ENCODE measurements around the gene LRRTM3. TPM values are rescaled to one million over a fixed set of nuclear protein-coding genes. Genes with fewer than 3 reads are reported as not detected.
A peak's percentile ranks its signal among the peaks of the same experiment; 100 is the strongest.

The LRRTM3 gene
- total RNA-seq, 1 experiment from 2014 or later = not detected

- in situ Hi-C loops (cut with HindIII; ENCODE audit: low pct_unique_long_range_greater_than_20kb, low sequenced_read_pairs) = no loop called here
Observed at GRCh38 chr10:66996996-66997395, 71.2 kb downstream of the LRRTM3 start.

GRCh38 chr10:66999762-67000545 lies 74.1 kb downstream of the LRRTM3 start:
- in situ Hi-C loops (cut with HindIII; ENCODE audit: low pct_unique_long_range_greater_than_20kb, low sequenced_read_pairs) = no loop called here
- DNase-seq (ENCODE audit: low read depth, low spot score) = no peak

More at GRCh38 chr10:66996996-66997395, 71.2 kb downstream of the LRRTM3 start:
- DNase-seq (ENCODE audit: low read depth, low spot score) = no peak

- DNase-seq (ENCODE audit: low read depth, low spot score) = no peak
- in situ Hi-C loops (cut with HindIII; ENCODE audit: low pct_unique_long_range_greater_than_20kb, low sequenced_read_pairs) = no loop called here
Observed at GRCh38 chr10:67004690-67005089, 78.9 kb downstream of the LRRTM3 start.

GRCh38 chr10:67005981-67006380 lies 80.1 kb downstream of the LRRTM3 start:
- no peak for DNase-seq (ENCODE audit: low read depth, low spot score)
- in situ Hi-C loops (cut with HindIII; ENCODE audit: low pct_unique_long_range_greater_than_20kb, low sequenced_read_pairs) = no loop called here

- in situ Hi-C loops (cut with HindIII; ENCODE audit: low pct_unique_long_range_greater_than_20kb, low sequenced_read_pairs) = no loop called here
- no peak for DNase-seq (ENCODE audit: low read depth, low spot score)
Observed at GRCh38 chr10:67011480-67011879, 85.6 kb downstream of the LRRTM3 start.

- DNase-seq (ENCODE audit: low read depth, low spot score) = no peak
- in situ Hi-C loops (cut with HindIII; ENCODE audit: low pct_unique_long_range_greater_than_20kb, low sequenced_read_pairs) = no loop called here
Observed at GRCh38 chr10:67011981-67012380, 86.1 kb downstream of the LRRTM3 start.

- no peak for DNase-seq (ENCODE audit: low read depth, low spot score)
- in situ Hi-C loops (cut with HindIII; ENCODE audit: low pct_unique_long_range_greater_than_20kb, low sequenced_read_pairs) = no loop called here
Observed at GRCh38 chr10:67015225-67015624, 89.4 kb downstream of the LRRTM3 start.

GRCh38 chr10:67017218-67017617 lies 91.4 kb downstream of the LRRTM3 start:
- in situ Hi-C loops (cut with HindIII; ENCODE audit: low pct_unique_long_range_greater_than_20kb, low sequenced_read_pairs) = no loop called here
- DNase-seq (ENCODE audit: low read depth, low spot score) = peak; percentile 75

- in situ Hi-C loops (cut with HindIII; ENCODE audit: low pct_unique_long_range_greater_than_20kb, low sequenced_read_pairs) = no loop called here
- no peak for DNase-seq (ENCODE audit: low read depth, low spot score)
Observed at GRCh38 chr10:67022099-67022498, 96.3 kb downstream of the LRRTM3 start.

GRCh38 chr10:67033878-67034277 lies 108.0 kb downstream of the LRRTM3 start:
- in situ Hi-C loops (cut with HindIII; ENCODE audit: low pct_unique_long_range_greater_than_20kb, low sequenced_read_pairs) = no loop called here
- DNase-seq (ENCODE audit: low read depth, low spot score) = no peak

GRCh38 chr10:67036808-67037207 lies 111.0 kb downstream of the LRRTM3 start:
- DNase-seq (ENCODE audit: low read depth, low spot score) = no peak
- in situ Hi-C loops (cut with HindIII; ENCODE audit: low pct_unique_long_range_greater_than_20kb, low sequenced_read_pairs) = no loop called here

- no peak for DNase-seq (ENCODE audit: low read depth, low spot score)
- in situ Hi-C loops (cut with HindIII; ENCODE audit: low pct_unique_long_range_greater_than_20kb, low sequenced_read_pairs) = no loop called here
Observed at GRCh38 chr10:67043041-67043440, 117.2 kb downstream of the LRRTM3 start.

- DNase-seq (ENCODE audit: low read depth, low spot score) = no peak
Observed at GRCh38 chr10:67045404-67045803, 119.6 kb downstream of the LRRTM3 start.

GRCh38 chr10:67046507-67046906 lies 120.7 kb downstream of the LRRTM3 start:
- in situ Hi-C loops (cut with HindIII; ENCODE audit: low pct_unique_long_range_greater_than_20kb, low sequenced_read_pairs) = no loop called here
- no peak for DNase-seq (ENCODE audit: low read depth, low spot score)

More at GRCh38 chr10:67045404-67045803, 119.6 kb downstream of the LRRTM3 start:
- in situ Hi-C loops (cut with HindIII; ENCODE audit: low pct_unique_long_range_greater_than_20kb, low sequenced_read_pairs) = no loop called here

- no peak for DNase-seq (ENCODE audit: low read depth, low spot score)
- in situ Hi-C loops (cut with HindIII; ENCODE audit: low pct_unique_long_range_greater_than_20kb, low sequenced_read_pairs) = no loop called here
Observed at GRCh38 chr10:67049988-67050387, 124.2 kb downstream of the LRRTM3 start.

- in situ Hi-C loops (cut with HindIII; ENCODE audit: low pct_unique_long_range_greater_than_20kb, low sequenced_read_pairs) = no loop called here
- DNase-seq (ENCODE audit: low read depth, low spot score) = no peak
Observed at GRCh38 chr10:67050415-67050814, 124.6 kb downstream of the LRRTM3 start.

GRCh38 chr10:67072654-67073053 lies 146.8 kb downstream of the LRRTM3 start:
- in situ Hi-C loops (cut with HindIII; ENCODE audit: low pct_unique_long_range_greater_than_20kb, low sequenced_read_pairs) = no loop called here
- DNase-seq (ENCODE audit: low read depth, low spot score) = no peak

GRCh38 chr10:67075491-67075971 lies 149.7 kb downstream of the LRRTM3 start:
- DNase-seq (ENCODE audit: low read depth, low spot score) = no peak
- in situ Hi-C loops (cut with HindIII; ENCODE audit: low pct_unique_long_range_greater_than_20kb, low sequenced_read_pairs) = no loop called here

- in situ Hi-C loops (cut with HindIII; ENCODE audit: low pct_unique_long_range_greater_than_20kb, low sequenced_read_pairs) = no loop called here
- no peak for DNase-seq (ENCODE audit: low read depth, low spot score)
Observed at GRCh38 chr10:67076144-67076543, 150.3 kb downstream of the LRRTM3 start.
